ENCODE results near the gene MICAL3.

Gene MICAL3

GRCh38 chr22:17875631-17876030, 148.7 kb downstream of the MICAL3 start:
- H3K4me3 ChIP-seq (ENCODE audit: low read length in 2 of 2) = no peak overlapping the region
- peaks cover 4% of the 10 kb centered on the region for H3K4me1 ChIP-seq (ENCODE audit: control insufficient read depth, insufficient read depth, low read length)
- H3K36me3 ChIP-seq (ENCODE audit: control insufficient read depth in 2 of 2, insufficient read depth in 2 of 2, low read length in 2 of 2) = peaks cover 52 to 63% of the 10 kb centered on the region in 2 donors
- no peak overlapping the region for H3K27ac ChIP-seq (ENCODE audit: low read length)
- no peaks in the 10 kb centered on the region for H3K27me3 ChIP-seq (ENCODE audit: control insufficient read depth in 1 of 2, insufficient read depth in 2 of 2, low read length in 2 of 2)
- no peaks in the 10 kb centered on the region for H3K9me3 ChIP-seq (ENCODE audit: control insufficient read depth in 2 of 2, low read length in 2 of 2)
- no peak overlapping the region for H3K9ac ChIP-seq (ENCODE audit: low read length in 2 of 2)

GRCh38 chr22:17875156-17875555, 149.2 kb downstream of the MICAL3 start:
- no peak overlapping the region for H3K4me3 ChIP-seq (ENCODE audit: low read length in 2 of 2)
- H3K27me3 ChIP-seq (ENCODE audit: control insufficient read depth in 1 of 2, insufficient read depth in 2 of 2, low read length in 2 of 2) = no peaks in the 10 kb centered on the region
- H3K36me3 ChIP-seq (ENCODE audit: control insufficient read depth in 2 of 2, insufficient read depth in 2 of 2, low read length in 2 of 2) = peaks cover 52 to 63% of the 10 kb centered on the region in 2 donors
- no peak overlapping the region for H3K9ac ChIP-seq (ENCODE audit: low read length in 2 of 2)
- no peak overlapping the region for H3K27ac ChIP-seq (ENCODE audit: low read length)
- peaks cover 7% of the 10 kb centered on the region for H3K4me1 ChIP-seq (ENCODE audit: control insufficient read depth, insufficient read depth, low read length)
- no peaks in the 10 kb centered on the region for H3K9me3 ChIP-seq (ENCODE audit: control insufficient read depth in 2 of 2, low read length in 2 of 2)

- Histone ChIP-seq H3K27ac (ENCODE audit: low read length) (peak overlapping the region; percentile 11), H3K36me3 (ENCODE audit: control insufficient read depth in 2 of 2, insufficient read depth in 2 of 2, low read length in 2 of 2) (peaks cover 45 to 58% of the 10 kb centered on the region in 2 donors), H3K4me3 (ENCODE audit: low read length in 2 of 2) (no peak overlapping the region), H3K27me3 (ENCODE audit: control insufficient read depth in 1 of 2, insufficient read depth in 2 of 2, low read length in 2 of 2) (no peaks in the 10 kb centered on the region), H3K9ac (ENCODE audit: low read length in 2 of 2) (no peak overlapping the region), H3K4me1 (ENCODE audit: control insufficient read depth, insufficient read depth, low read length) (peaks cover 15% of the 10 kb centered on the region), H3K9me3 (ENCODE audit: control insufficient read depth in 2 of 2, low read length in 2 of 2) (no peaks in the 10 kb centered on the region)
These were observed 150.0 kb downstream of the MICAL3 start for GRCh38 chr22:17874231-17874905.

GRCh38 chr22:17873804-17874203, 150.6 kb downstream of the MICAL3 start:
- no peaks in the 10 kb centered on the region for H3K27me3 ChIP-seq (ENCODE audit: control insufficient read depth in 1 of 2, insufficient read depth in 2 of 2, low read length in 2 of 2)
- H3K4me1 ChIP-seq (ENCODE audit: control insufficient read depth, insufficient read depth, low read length) = peaks cover 20% of the 10 kb centered on the region
- no peaks in the 10 kb centered on the region for H3K9me3 ChIP-seq (ENCODE audit: control insufficient read depth in 2 of 2, low read length in 2 of 2)
- H3K27ac ChIP-seq (ENCODE audit: low read length) = peak overlapping the region; percentile 11
- H3K9ac ChIP-seq (ENCODE audit: low read length in 2 of 2) = no peak overlapping the region
- no peak overlapping the region for H3K4me3 ChIP-seq (ENCODE audit: low read length in 2 of 2)
- peaks cover 40 to 58% of the 10 kb centered on the region in 2 donors for H3K36me3 ChIP-seq (ENCODE audit: control insufficient read depth in 2 of 2, insufficient read depth in 2 of 2, low read length in 2 of 2)

- H3K9ac ChIP-seq (ENCODE audit: low read length in 2 of 2) = no peak overlapping the region
- H3K4me3 ChIP-seq (ENCODE audit: low read length in 2 of 2) = no peak overlapping the region
- H3K27ac ChIP-seq (ENCODE audit: low read length) = no peak overlapping the region
- H3K9me3 ChIP-seq (ENCODE audit: control insufficient read depth in 2 of 2, low read length in 2 of 2) = no peaks in the 10 kb centered on the region
- no peaks in the 10 kb centered on the region for H3K27me3 ChIP-seq (ENCODE audit: control insufficient read depth in 1 of 2, insufficient read depth in 2 of 2, low read length in 2 of 2)
- peaks cover 26% of the 10 kb centered on the region for H3K4me1 ChIP-seq (ENCODE audit: control insufficient read depth, insufficient read depth, low read length)
- H3K36me3 ChIP-seq (ENCODE audit: control insufficient read depth in 2 of 2, insufficient read depth in 2 of 2, low read length in 2 of 2) = peaks cover 38 to 63% of the 10 kb centered on the region in 2 donors
These were observed 151.2 kb downstream of the MICAL3 start for GRCh38 chr22:17873116-17873515.

- no peaks in the 10 kb centered on the region for H3K9me3 ChIP-seq (ENCODE audit: control insufficient read depth in 2 of 2, low read length in 2 of 2)
- peaks cover 28% of the 10 kb centered on the region for H3K4me1 ChIP-seq (ENCODE audit: control insufficient read depth, insufficient read depth, low read length)
- no peak overlapping the region for H3K4me3 ChIP-seq (ENCODE audit: low read length in 2 of 2)
- no peak overlapping the region for H3K27ac ChIP-seq (ENCODE audit: low read length)
- no peaks in the 10 kb centered on the region for H3K27me3 ChIP-seq (ENCODE audit: control insufficient read depth in 1 of 2, insufficient read depth in 2 of 2, low read length in 2 of 2)
- H3K9ac ChIP-seq (ENCODE audit: low read length in 2 of 2) = no peak overlapping the region
- peaks cover 38 to 63% of the 10 kb centered on the region in 2 donors for H3K36me3 ChIP-seq (ENCODE audit: control insufficient read depth in 2 of 2, insufficient read depth in 2 of 2, low read length in 2 of 2)
These were observed 151.9 kb downstream of the MICAL3 start for GRCh38 chr22:17872471-17872870.

- Histone ChIP-seq H3K9me3 (ENCODE audit: control insufficient read depth in 2 of 2, low read length in 2 of 2) (no peaks in the 10 kb centered on the region), H3K27ac (ENCODE audit: low read length) (no peak overlapping the region), H3K36me3 (ENCODE audit: control insufficient read depth in 2 of 2, insufficient read depth in 2 of 2, low read length in 2 of 2) (peaks cover 38 to 63% of the 10 kb centered on the region in 2 donors), H3K4me3 (ENCODE audit: low read length in 2 of 2) (no peak overlapping the region), H3K9ac (ENCODE audit: low read length in 2 of 2) (no peak overlapping the region), H3K4me1 (ENCODE audit: control insufficient read depth, insufficient read depth, low read length) (peaks cover 33% of the 10 kb centered on the region), H3K27me3 (ENCODE audit: control insufficient read depth in 1 of 2, insufficient read depth in 2 of 2, low read length in 2 of 2) (no peaks in the 10 kb centered on the region)
These were observed 152.5 kb downstream of the MICAL3 start for GRCh38 chr22:17871726-17872458.

GRCh38 chr22:17870407-17870806, 154.0 kb downstream of the MICAL3 start:
- Histone ChIP-seq H3K36me3 (ENCODE audit: control insufficient read depth in 2 of 2, insufficient read depth in 2 of 2, low read length in 2 of 2) (peaks cover 44 to 62% of the 10 kb centered on the region in 2 donors), H3K9me3 (ENCODE audit: control insufficient read depth in 2 of 2, low read length in 2 of 2) (no peaks in the 10 kb centered on the region), H3K4me1 (ENCODE audit: control insufficient read depth, insufficient read depth, low read length) (peaks cover 33% of the 10 kb centered on the region), H3K4me3 (ENCODE audit: low read length in 2 of 2) (no peak overlapping the region), H3K27ac (ENCODE audit: low read length) (peak overlapping the region; percentile 69), H3K9ac (ENCODE audit: low read length in 2 of 2) (peak overlapping the region in 1 of 2 donors; percentile 21), H3K27me3 (ENCODE audit: control insufficient read depth in 1 of 2, insufficient read depth in 2 of 2, low read length in 2 of 2) (no peaks in the 10 kb centered on the region)

GRCh38 chr22:17869285-17870096, 154.9 kb downstream of the MICAL3 start:
- Histone ChIP-seq H3K27me3 (ENCODE audit: control insufficient read depth in 1 of 2, insufficient read depth in 2 of 2, low read length in 2 of 2) (no peaks in the 10 kb centered on the region), H3K36me3 (ENCODE audit: control insufficient read depth in 2 of 2, insufficient read depth in 2 of 2, low read length in 2 of 2) (peaks cover 44 to 59% of the 10 kb centered on the region in 2 donors), H3K9me3 (ENCODE audit: control insufficient read depth in 2 of 2, low read length in 2 of 2) (no peaks in the 10 kb centered on the region), H3K9ac (ENCODE audit: low read length in 2 of 2) (peak overlapping the region in 1 of 2 donors; percentile 2), H3K27ac (ENCODE audit: low read length) (peak overlapping the region; percentile 69), H3K4me1 (ENCODE audit: control insufficient read depth, insufficient read depth, low read length) (peaks cover 32% of the 10 kb centered on the region), H3K4me3 (ENCODE audit: low read length in 2 of 2) (no peak overlapping the region)

- peaks cover 46 to 62% of the 10 kb centered on the region in 2 donors for H3K36me3 ChIP-seq (ENCODE audit: control insufficient read depth in 2 of 2, insufficient read depth in 2 of 2, low read length in 2 of 2)
- no peak overlapping the region for H3K4me3 ChIP-seq (ENCODE audit: low read length in 2 of 2)
- peaks cover 29% of the 10 kb centered on the region for H3K4me1 ChIP-seq (ENCODE audit: control insufficient read depth, insufficient read depth, low read length)
- no peak overlapping the region for H3K9ac ChIP-seq (ENCODE audit: low read length in 2 of 2)
- H3K27me3 ChIP-seq (ENCODE audit: control insufficient read depth in 1 of 2, insufficient read depth in 2 of 2, low read length in 2 of 2) = no peaks in the 10 kb centered on the region
- no peaks in the 10 kb centered on the region for H3K9me3 ChIP-seq (ENCODE audit: control insufficient read depth in 2 of 2, low read length in 2 of 2)
- peak overlapping the region; percentile 69 for H3K27ac ChIP-seq (ENCODE audit: low read length)
These were observed 155.6 kb downstream of the MICAL3 start for GRCh38 chr22:17868771-17869170.
